ENCODE data around the gene ADIPOR2.
"Not testable (repeated sequence)": the region's sequence is repeated elsewhere in the genome, so short reads cannot be mapped to it uniquely, and the experiment has no call there.

The ADIPOR2 gene

GRCh38 chr12:1703771-1704722 lies 13.2 kb downstream of the ADIPOR2 start:
- ATAC-seq (ENCODE audit: low read depth), result no peak
- H3K4me1 ChIP-seq (ENCODE audit: insufficient read depth, poor library complexity, severe bottlenecking), result peaks cover 16% of the 10 kb centered on the region
- no peak for DNase-seq (ENCODE audit: low spot score)

DNA sequence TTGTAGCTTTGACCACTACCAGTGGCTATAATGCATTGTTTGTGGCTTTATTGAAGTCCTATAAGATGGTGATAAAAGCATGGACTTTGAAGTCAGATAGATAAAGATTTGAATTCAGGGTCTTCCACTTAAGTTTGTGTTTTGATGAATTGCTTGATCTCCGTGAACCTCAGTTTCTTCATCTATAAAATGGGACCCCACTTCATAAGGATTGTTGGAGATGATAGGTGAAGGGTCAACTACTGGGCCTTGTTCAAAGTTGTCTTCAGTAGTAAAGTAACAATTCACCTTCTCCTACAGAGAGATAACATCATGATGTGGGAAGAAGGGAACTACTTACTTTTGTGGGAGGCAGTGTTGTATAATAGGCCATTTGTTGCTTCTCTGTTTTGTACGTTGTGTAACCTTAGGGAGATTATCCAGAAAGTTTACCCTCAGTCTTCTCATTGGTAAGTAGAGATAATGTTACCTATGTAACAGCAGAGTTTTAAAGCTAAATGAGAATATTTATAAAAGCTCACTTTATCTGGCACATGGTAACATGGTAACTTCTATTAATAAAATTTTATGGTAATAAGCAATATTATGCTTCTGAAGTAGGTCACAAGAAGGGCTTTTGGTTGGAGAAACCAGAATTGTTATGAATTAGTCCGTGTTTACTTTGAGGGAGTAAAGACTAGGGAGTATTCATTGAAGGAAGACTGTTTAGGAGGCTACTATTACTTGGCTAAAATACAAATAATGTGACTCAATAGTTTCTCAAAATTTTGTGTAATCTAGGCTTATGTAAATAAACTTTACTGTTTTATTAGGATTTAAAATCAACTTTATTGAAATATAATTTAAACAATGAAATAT lies 15.1 kb downstream of the ADIPOR2 start:
- H3K4me3 ChIP-seq (ENCODE audit: severe bottlenecking), result no peak overlapping the region
- H3K27me3 ChIP-seq (ENCODE audit: insufficient read depth, poor library complexity, severe bottlenecking), result no peaks in the 10 kb centered on the region
- no peaks in the 10 kb centered on the region for H3K9me3 ChIP-seq (ENCODE audit: severe bottlenecking)
- TF ChIP-seq, protein P1, sequence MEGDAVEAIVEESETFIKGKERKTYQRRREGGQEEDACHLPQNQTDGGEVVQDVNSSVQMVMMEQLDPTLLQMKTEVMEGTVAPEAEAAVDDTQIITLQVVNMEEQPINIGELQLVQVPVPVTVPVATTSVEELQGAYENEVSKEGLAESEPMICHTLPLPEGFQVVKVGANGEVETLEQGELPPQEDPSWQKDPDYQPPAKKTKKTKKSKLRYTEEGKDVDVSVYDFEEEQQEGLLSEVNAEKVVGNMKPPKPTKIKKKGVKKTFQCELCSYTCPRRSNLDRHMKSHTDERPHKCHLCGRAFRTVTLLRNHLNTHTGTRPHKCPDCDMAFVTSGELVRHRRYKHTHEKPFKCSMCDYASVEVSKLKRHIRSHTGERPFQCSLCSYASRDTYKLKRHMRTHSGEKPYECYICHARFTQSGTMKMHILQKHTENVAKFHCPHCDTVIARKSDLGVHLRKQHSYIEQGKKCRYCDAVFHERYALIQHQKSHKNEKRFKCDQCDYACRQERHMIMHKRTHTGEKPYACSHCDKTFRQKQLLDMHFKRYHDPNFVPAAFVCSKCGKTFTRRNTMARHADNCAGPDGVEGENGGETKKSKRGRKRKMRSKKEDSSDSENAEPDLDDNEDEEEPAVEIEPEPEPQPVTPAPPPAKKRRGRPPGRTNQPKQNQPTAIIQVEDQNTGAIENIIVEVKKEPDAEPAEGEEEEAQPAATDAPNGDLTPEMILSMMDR (IDR thresholded peaks at IDR 0.05; ENCODE audit: poor library complexity, severe bottlenecking), result no peak
- DNase-seq (ENCODE audit: low spot score) (no peak), ATAC-seq (ENCODE audit: low read depth) (peak; percentile 49)
- peaks cover 25% of the 10 kb centered on the region for H3K36me3 ChIP-seq (ENCODE audit: low read depth)
- H3K4me1 ChIP-seq (ENCODE audit: insufficient read depth, poor library complexity, severe bottlenecking), result peaks cover 16% of the 10 kb centered on the region
- H3K27ac ChIP-seq (ENCODE audit: poor library complexity, severe bottlenecking), result no peak overlapping the region

More at GRCh38 chr12:1703771-1704722, 13.2 kb downstream of the ADIPOR2 start:
- H3K36me3 ChIP-seq (ENCODE audit: low read depth), result peaks cover 34% of the 10 kb centered on the region
- TF ChIP-seq, protein P1 (IDR thresholded peaks at IDR 0.05; ENCODE audit: poor library complexity, severe bottlenecking), result no peak
- H3K27me3 ChIP-seq (ENCODE audit: insufficient read depth, poor library complexity, severe bottlenecking), result no peaks in the 10 kb centered on the region
- H3K9me3 ChIP-seq (ENCODE audit: severe bottlenecking), result no peaks in the 10 kb centered on the region
- H3K4me3 ChIP-seq (ENCODE audit: severe bottlenecking), result no peak overlapping the region
- H3K27ac ChIP-seq (ENCODE audit: poor library complexity, severe bottlenecking), result no peak overlapping the region

- Histone ChIP-seq H3K4me1 (ENCODE audit: insufficient read depth, poor library complexity, severe bottlenecking) (peaks cover 16% of the 10 kb centered on the region), H3K9me3 (ENCODE audit: severe bottlenecking) (no peaks in the 10 kb centered on the region), H3K27me3 (ENCODE audit: insufficient read depth, poor library complexity, severe bottlenecking) (no peaks in the 10 kb centered on the region), H3K4me3 (ENCODE audit: severe bottlenecking) (no peak overlapping the region), H3K27ac (ENCODE audit: poor library complexity, severe bottlenecking) (no peak overlapping the region), H3K36me3 (ENCODE audit: low read depth) (peaks cover 25% of the 10 kb centered on the region)
- TF ChIP-seq, protein P1 (IDR thresholded peaks at IDR 0.05; ENCODE audit: poor library complexity, severe bottlenecking), result no peak
- DNase-seq (ENCODE audit: low spot score) (no peak), ATAC-seq (ENCODE audit: low read depth) (peak; percentile 40)
Measured at GRCh38 chr12:1706632-1706980, 15.7 kb downstream of the ADIPOR2 start.

GRCh38 chr12:1707051-1707450 lies 16.2 kb downstream of the ADIPOR2 start:
- Histone ChIP-seq H3K9me3 (ENCODE audit: severe bottlenecking) (no peaks in the 10 kb centered on the region), H3K27ac (ENCODE audit: poor library complexity, severe bottlenecking) (no peak overlapping the region), H3K4me3 (ENCODE audit: severe bottlenecking) (no peak overlapping the region), H3K4me1 (ENCODE audit: insufficient read depth, poor library complexity, severe bottlenecking) (peaks cover 16% of the 10 kb centered on the region), H3K27me3 (ENCODE audit: insufficient read depth, poor library complexity, severe bottlenecking) (no peaks in the 10 kb centered on the region), H3K36me3 (ENCODE audit: low read depth) (peaks cover 25% of the 10 kb centered on the region)
- ATAC-seq (ENCODE audit: low read depth) (no peak; the same call in 2 of the 3 replicates), DNase-seq (ENCODE audit: low spot score) (no peak)
- TF ChIP-seq, protein P1 (IDR thresholded peaks at IDR 0.05; ENCODE audit: poor library complexity, severe bottlenecking), result no peak

DNA sequence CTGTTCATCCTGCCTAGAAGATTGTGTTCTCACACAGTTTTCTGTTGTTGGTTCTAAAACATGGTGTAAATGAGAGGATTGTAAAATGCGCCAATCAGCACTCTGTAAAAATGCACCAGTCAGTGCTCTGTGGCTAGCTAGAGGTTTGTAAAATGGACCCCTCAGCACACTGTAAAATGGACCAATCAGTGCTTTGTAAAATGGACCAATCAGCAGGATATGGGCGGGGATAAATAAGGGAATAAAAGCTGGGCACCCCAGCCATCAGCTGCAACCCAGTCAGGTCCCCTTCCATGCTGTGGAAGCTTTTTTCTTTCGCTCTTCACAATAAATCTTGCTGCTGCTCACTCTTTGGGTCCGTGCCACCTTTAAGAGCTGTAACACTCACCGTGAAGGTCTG lies 19.1 kb downstream of the ADIPOR2 start:
- H3K27me3 ChIP-seq (ENCODE audit: insufficient read depth, poor library complexity, severe bottlenecking); H3K4me3 ChIP-seq (ENCODE audit: severe bottlenecking); DNase-seq (ENCODE audit: low spot score); H3K27ac ChIP-seq (ENCODE audit: poor library complexity, severe bottlenecking); ATAC-seq (ENCODE audit: low read depth); H3K9me3 ChIP-seq (ENCODE audit: severe bottlenecking): not testable (repeated sequence)
- Histone ChIP-seq H3K36me3 (ENCODE audit: low read depth) (peaks cover 16% of the 10 kb centered on the region), H3K4me1 (ENCODE audit: insufficient read depth, poor library complexity, severe bottlenecking) (peaks cover 13% of the 10 kb centered on the region)

GRCh38 chr12:1710870-1711269 lies 20.0 kb downstream of the ADIPOR2 start:
- H3K27ac ChIP-seq (ENCODE audit: poor library complexity, severe bottlenecking); DNase-seq (ENCODE audit: low spot score); H3K27me3 ChIP-seq (ENCODE audit: insufficient read depth, poor library complexity, severe bottlenecking); ATAC-seq (ENCODE audit: low read depth); H3K4me3 ChIP-seq (ENCODE audit: severe bottlenecking); H3K9me3 ChIP-seq (ENCODE audit: severe bottlenecking): not testable (repeated sequence)
- H3K36me3 ChIP-seq (ENCODE audit: low read depth), result peaks cover 12% of the 10 kb centered on the region
- H3K4me1 ChIP-seq (ENCODE audit: insufficient read depth, poor library complexity, severe bottlenecking), result peaks cover 10% of the 10 kb centered on the region

- DNase-seq (ENCODE audit: low spot score); H3K27ac ChIP-seq (ENCODE audit: poor library complexity, severe bottlenecking); H3K4me3 ChIP-seq (ENCODE audit: severe bottlenecking); ATAC-seq (ENCODE audit: low read depth); H3K27me3 ChIP-seq (ENCODE audit: insufficient read depth, poor library complexity, severe bottlenecking); H3K9me3 ChIP-seq (ENCODE audit: severe bottlenecking): not testable (repeated sequence)
- Histone ChIP-seq H3K36me3 (ENCODE audit: low read depth) (peaks cover 12% of the 10 kb centered on the region), H3K4me1 (ENCODE audit: insufficient read depth, poor library complexity, severe bottlenecking) (peaks cover 10% of the 10 kb centered on the region)
Measured at GRCh38 chr12:1711536-1712211, 20.8 kb downstream of the ADIPOR2 start.

Measured in RWPE2 (cell line).